CD14-positive monocyte (primary cell): Measurements from ENCODE around the gene ANAPC13. TPM values are rescaled to one million over a fixed set of nuclear protein-coding genes. Genes with fewer than 3 reads are reported as not detected.

Experiments used
- DNase-seq, 3 donors: peaks; one replicate each; pipeline ENCODE4 v3.0.0-alpha.2; 2011 to 2022
- H2AFZ ChIP-seq: 2 replicates; pipeline ENCODE4 v1.6.0; 2012; ENCODE audit warnings: mild to moderate bottlenecking, low read depth, low read length, inconsistent platforms; ENCODE audit not compliant: insufficient read depth, poor library complexity, severe bottlenecking
- H3K27ac ChIP-seq, 2 donors: 1 replicate in 1 of 2; 2 replicates in 1 of 2; pipeline ENCODE4 v1.5.1; 2012 to 2013; ENCODE audit warnings: low read length in 2 of 2, control low read depth in 1 of 2, inconsistent platforms in 1 of 2, low read depth in 1 of 2, mild to moderate bottlenecking in 1 of 2
- H3K27me3 ChIP-seq, 2 donors: one replicate each; pipeline versions ENCODE4 v1.6.0 to v1.6.1; 2011 to 2013; ENCODE audit warnings: low read length in 2 of 2; ENCODE audit not compliant: control insufficient read depth in 2 of 2, insufficient read depth in 2 of 2
- H3K36me3 ChIP-seq, 2 donors: replicated peaks in 1 of 2; 1 replicate in 1 of 2; 2 replicates in 1 of 2; pipeline versions ENCODE4 v1.5.1 to v1.6.1; 2012 to 2013; ENCODE audit warnings: low read length in 2 of 2, control low read depth in 1 of 2, inconsistent platforms in 1 of 2, mild to moderate bottlenecking in 1 of 2; ENCODE audit not compliant: insufficient read depth in 2 of 2, control insufficient read depth in 1 of 2
- H3K4me1 ChIP-seq, 2 donors: 1 replicate in 1 of 2; 2 replicates in 1 of 2; pipeline versions ENCODE4 v1.5.1 to v1.6.1; 2012 to 2013; ENCODE audit warnings: low read length in 2 of 2, control low read depth in 1 of 2, inconsistent platforms in 1 of 2, mild to moderate bottlenecking in 1 of 2, moderate library complexity in 1 of 2; ENCODE audit not compliant: insufficient read depth in 2 of 2, control insufficient read depth in 1 of 2
- H3K4me2 ChIP-seq: replicated peaks from 2 replicates; pipeline ENCODE3; 2012; ENCODE audit warnings: low read length, moderate library complexity, mild to moderate bottlenecking; ENCODE audit not compliant: poor library complexity, severe bottlenecking; ENCODE audit errors: extremely low read depth
- H3K4me3 ChIP-seq, 3 experiments: fragments of 200-600 bp in 1 of 3; sonication (generic) in 1 of 3; replicated peaks in 1 of 3; 1 replicate in 2 of 3; 2 replicates in 1 of 3; pipeline ENCODE4 v1.5.1; 2011 to 2013; ENCODE audit warnings: low read length in 3 of 3, mild to moderate bottlenecking in 3 of 3, control low read depth in 2 of 3, low read depth in 2 of 3, inconsistent platforms in 1 of 3, moderate library complexity in 1 of 3
- H3K79me2 ChIP-seq: 2 replicates; pipeline ENCODE4 v1.6.0; 2012; ENCODE audit warnings: mild to moderate bottlenecking, control low read depth, inconsistent platforms, low read length, moderate library complexity; ENCODE audit not compliant: insufficient read depth
- H3K9ac ChIP-seq: 2 replicates; pipeline ENCODE4 v1.6.0; 2017; ENCODE audit warnings: low read length, mild to moderate bottlenecking; ENCODE audit not compliant: insufficient read depth, poor library complexity, severe bottlenecking
- H3K9me3 ChIP-seq, 2 donors: replicated peaks in 1 of 2; 1 replicate in 1 of 2; 2 replicates in 1 of 2; pipeline versions ENCODE4 v1.5.1 to v1.6.1; 2012 to 2013; ENCODE audit warnings: low read length in 2 of 2, control low read depth in 1 of 2; ENCODE audit not compliant: control insufficient read depth in 1 of 2, insufficient read depth in 1 of 2
- H4K20me1 ChIP-seq: 2 replicates; pipeline ENCODE4 v1.6.0; 2012; ENCODE audit warnings: mild to moderate bottlenecking, low read length, control low read depth, moderate library complexity; ENCODE audit not compliant: insufficient read depth
- H3K27ac Mint-ChIP-seq, 7 donors: one replicate each; pipeline ENCODE4 v1.8.0; 2020; ENCODE audit warnings: mild to moderate bottlenecking in 7 of 7, mixed read lengths in 7 of 7, moderate library complexity in 6 of 7, inconsistent platforms in 2 of 7
- H3K27me3 Mint-ChIP-seq, 3 donors: one replicate each; pipeline ENCODE4 v1.8.0; 2021 to 2022; ENCODE audit warnings: low read depth in 3 of 3, mild to moderate bottlenecking in 3 of 3, mixed read lengths in 3 of 3, moderate library complexity in 3 of 3, inconsistent platforms in 1 of 3
- H3K36me3 Mint-ChIP-seq, 2 donors: one replicate each; pipeline ENCODE4 v1.8.0; 2020; ENCODE audit warnings: mixed read lengths in 2 of 2, inconsistent platforms in 1 of 2, mild to moderate bottlenecking in 1 of 2
- H3K4me1 Mint-ChIP-seq: one replicate; pipeline ENCODE4 v1.8.0; 2020; ENCODE audit warnings: mild to moderate bottlenecking, mixed read lengths
- H3K4me3 Mint-ChIP-seq, 2 donors: one replicate each; pipeline ENCODE4 v1.8.0; 2020; ENCODE audit warnings: mild to moderate bottlenecking in 2 of 2, mixed read lengths in 2 of 2, moderate library complexity in 1 of 2
- H3K9me3 Mint-ChIP-seq, 7 donors: one replicate each; pipeline ENCODE4 v1.8.0; 2020 to 2022; ENCODE audit warnings: mixed read lengths in 7 of 7, mild to moderate bottlenecking in 6 of 7, moderate library complexity in 6 of 7, inconsistent platforms in 2 of 7
- WGBS: methylation state at CpG from one replicate; pipeline ENCODE4 v1.1.5; 2013; ENCODE audit warnings: missing lambda C conversion rate; ENCODE audit not compliant: insufficient coverage; 5-methylcytosine and 5-hydroxymethylcytosine counted together
- intact Hi-C, 2 donors: fragments of 100-400 bp; cut with micrococcal nuclease; formaldehyde crosslinking; loops; one replicate each; pipeline versions ENCODE4 v1.15.0 to v1.15.1; 2023
- polyA plus RNA-seq, 3 donors: library from polyadenylated mRNA; depleted of rRNA in 1 of 3; unstranded in 2 of 3; stranded (reverse) in 1 of 3; fragments of 300-500 nt in 2 of 3; fragments of >200 nt in 1 of 3; fragmentation: Illumina TruSeq in 2 of 3; gene quantifications; 1 replicate in 2 of 3; 2 replicates in 1 of 3; pipeline ENCODE4 v1.2.3, GENCODE V29; 2012 to 2021
- TF ChIP-seq, protein P1 (sequence below): fragments of 200-600 bp; IDR thresholded peaks from one replicate; pipeline ENCODE4 v1.8.0; 2022; ENCODE audit warnings: antibody characterized with exemption, mild to moderate bottlenecking

ANAPC13 gene
- polyA plus RNA-seq, 3 donors, result 33.5 to 102 (median 92.4) TPM

DNA sequence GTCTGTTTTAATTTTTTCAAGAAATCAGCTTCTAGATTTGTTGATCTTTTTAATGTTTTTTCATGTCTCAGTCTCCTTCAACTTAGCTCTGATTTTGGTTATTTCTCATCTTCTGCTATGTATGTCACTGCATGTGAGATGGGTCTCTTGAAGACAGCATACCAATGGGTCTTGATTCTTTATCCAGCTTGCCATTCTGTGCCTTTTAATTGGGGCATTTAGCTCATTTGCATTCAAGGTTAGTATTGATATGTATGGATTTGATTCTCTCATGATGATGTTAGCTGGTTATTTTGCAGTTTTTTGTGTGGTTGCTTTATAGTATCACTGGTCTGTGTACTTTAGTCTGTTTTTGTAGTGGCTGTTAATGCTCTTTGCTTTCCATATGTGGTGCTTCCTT, 39.5 kb upstream of the ANAPC13 start:
- TF ChIP-seq, protein P1, sequence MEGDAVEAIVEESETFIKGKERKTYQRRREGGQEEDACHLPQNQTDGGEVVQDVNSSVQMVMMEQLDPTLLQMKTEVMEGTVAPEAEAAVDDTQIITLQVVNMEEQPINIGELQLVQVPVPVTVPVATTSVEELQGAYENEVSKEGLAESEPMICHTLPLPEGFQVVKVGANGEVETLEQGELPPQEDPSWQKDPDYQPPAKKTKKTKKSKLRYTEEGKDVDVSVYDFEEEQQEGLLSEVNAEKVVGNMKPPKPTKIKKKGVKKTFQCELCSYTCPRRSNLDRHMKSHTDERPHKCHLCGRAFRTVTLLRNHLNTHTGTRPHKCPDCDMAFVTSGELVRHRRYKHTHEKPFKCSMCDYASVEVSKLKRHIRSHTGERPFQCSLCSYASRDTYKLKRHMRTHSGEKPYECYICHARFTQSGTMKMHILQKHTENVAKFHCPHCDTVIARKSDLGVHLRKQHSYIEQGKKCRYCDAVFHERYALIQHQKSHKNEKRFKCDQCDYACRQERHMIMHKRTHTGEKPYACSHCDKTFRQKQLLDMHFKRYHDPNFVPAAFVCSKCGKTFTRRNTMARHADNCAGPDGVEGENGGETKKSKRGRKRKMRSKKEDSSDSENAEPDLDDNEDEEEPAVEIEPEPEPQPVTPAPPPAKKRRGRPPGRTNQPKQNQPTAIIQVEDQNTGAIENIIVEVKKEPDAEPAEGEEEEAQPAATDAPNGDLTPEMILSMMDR, result no peak
- intact Hi-C loops, result no loop called here
- Histone ChIP-seq H3K9me3 (peaks cover 5 to 35% of the 10 kb centered on the region in 2 donors), H3K4me1 (no peaks in the 10 kb centered on the region), H4K20me1 (peaks cover 19% of the 10 kb centered on the region), H3K27ac (no peak overlapping the region), H2AFZ (no peak overlapping the region), H3K36me3 (peaks cover 0 to 45% of the 10 kb centered on the region in 2 donors), H3K4me2 (no peak overlapping the region), H3K79me2 (peaks cover 74% of the 10 kb centered on the region), H3K4me3 (no peak overlapping the region), H3K9ac (no peak overlapping the region), H3K27me3 (no peaks in the 10 kb centered on the region)
- Mint-ChIP-seq H3K4me3 (no peak overlapping the region), H3K9me3 (peaks cover 28 to 40% (median 34%) of the 10 kb centered on the region in 7 donors), H3K27me3 (no peaks in the 10 kb centered on the region), H3K36me3 (peaks cover 47 to 50% of the 10 kb centered on the region in 2 donors), H3K4me1 (peaks cover 4% of the 10 kb centered on the region), H3K27ac (no peak overlapping the region)
- DNase-seq, result no peak

DNA sequence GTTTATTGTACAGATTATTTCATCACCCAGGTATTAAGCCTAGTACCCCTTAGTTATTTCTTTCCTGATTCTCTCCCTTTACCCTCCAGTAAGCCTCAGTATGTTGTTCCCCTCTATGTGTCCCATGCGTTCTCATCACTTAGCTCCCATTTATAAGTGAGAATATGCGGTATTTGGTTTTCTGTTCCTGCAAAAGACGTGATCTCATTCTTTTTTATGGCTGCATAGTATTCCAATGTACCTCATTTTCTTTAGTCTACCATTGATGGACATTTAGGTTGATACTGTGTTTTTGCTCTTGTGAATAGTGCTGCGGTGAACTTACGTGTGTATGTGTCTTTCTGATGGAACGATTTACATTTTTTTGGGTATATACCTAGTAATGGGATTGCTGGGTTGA, 36.8 kb upstream of the ANAPC13 start:
- Histone ChIP-seq H3K27ac (no peak overlapping the region), H3K9ac (no peak overlapping the region), H3K27me3 (no peaks in the 10 kb centered on the region), H3K9me3 (peaks cover 9 to 43% of the 10 kb centered on the region in 2 donors), H3K4me1 (no peaks in the 10 kb centered on the region), H3K36me3 (peaks cover 3 to 60% of the 10 kb centered on the region in 2 donors), H3K4me3 (no peak overlapping the region), H2AFZ (no peak overlapping the region), H3K4me2 (no peak overlapping the region), H4K20me1 (peaks cover 11% of the 10 kb centered on the region), H3K79me2 (peaks cover 63% of the 10 kb centered on the region)
- intact Hi-C loops, result no loop called here
- WGBS, result no CpG with 5 or more reads among the region's 6 CpGs
- TF ChIP-seq, protein P1, result no peak
- H3K27me3 Mint-ChIP-seq, result no peaks in the 10 kb centered on the region
- H3K9me3 Mint-ChIP-seq, result peaks cover 34 to 45% (median 41%) of the 10 kb centered on the region in 7 donors
- DNase-seq, result no peak
- peaks cover 5% of the 10 kb centered on the region for H3K4me1 Mint-ChIP-seq
- peaks cover 48 to 63% of the 10 kb centered on the region in 2 donors for H3K36me3 Mint-ChIP-seq
- H3K27ac Mint-ChIP-seq, result no peak overlapping the region
- no peak overlapping the region for H3K4me3 Mint-ChIP-seq
